ENCODE results near the gene BCAR3.

GRCh38 chr1:93723733-93724270 is 42.2 kb upstream of the BCAR3 start:
- no peak for TF ChIP-seq NFIC (IDR thresholded peaks at IDR 0.05)
- no peak for TF ChIP-seq CREB1 (IDR thresholded peaks at IDR 0.05; ENCODE audit: low read depth)
- TF ChIP-seq USF1 (IDR thresholded peaks at IDR 0.05), result no peak
- no peak for TF ChIP-seq EP300 (IDR thresholded peaks at IDR 0.05; ENCODE audit: borderline replicate concordance)
- TF ChIP-seq REST (IDR thresholded peaks at IDR 0.05; ENCODE audit: low read depth), result no peak
- TF ChIP-seq TEAD4 (IDR thresholded peaks at IDR 0.05), result no peak
- TF ChIP-seq RAD21 (IDR thresholded peaks at IDR 0.05; ENCODE audit: low read depth), result no peak
- TF ChIP-seq MAX (IDR thresholded peaks at IDR 0.05), result no peak
- TF ChIP-seq CEBPB (IDR thresholded peaks at IDR 0.05), result no peak
- no peak for TF ChIP-seq YY1 (IDR thresholded peaks at IDR 0.05; ENCODE audit: low read depth)
- no peak for TF ChIP-seq TAF1 (IDR thresholded peaks at IDR 0.05; ENCODE audit: low read depth)
